ENCODE results near the gene HES6.

- TF ChIP-seq, protein P1, sequence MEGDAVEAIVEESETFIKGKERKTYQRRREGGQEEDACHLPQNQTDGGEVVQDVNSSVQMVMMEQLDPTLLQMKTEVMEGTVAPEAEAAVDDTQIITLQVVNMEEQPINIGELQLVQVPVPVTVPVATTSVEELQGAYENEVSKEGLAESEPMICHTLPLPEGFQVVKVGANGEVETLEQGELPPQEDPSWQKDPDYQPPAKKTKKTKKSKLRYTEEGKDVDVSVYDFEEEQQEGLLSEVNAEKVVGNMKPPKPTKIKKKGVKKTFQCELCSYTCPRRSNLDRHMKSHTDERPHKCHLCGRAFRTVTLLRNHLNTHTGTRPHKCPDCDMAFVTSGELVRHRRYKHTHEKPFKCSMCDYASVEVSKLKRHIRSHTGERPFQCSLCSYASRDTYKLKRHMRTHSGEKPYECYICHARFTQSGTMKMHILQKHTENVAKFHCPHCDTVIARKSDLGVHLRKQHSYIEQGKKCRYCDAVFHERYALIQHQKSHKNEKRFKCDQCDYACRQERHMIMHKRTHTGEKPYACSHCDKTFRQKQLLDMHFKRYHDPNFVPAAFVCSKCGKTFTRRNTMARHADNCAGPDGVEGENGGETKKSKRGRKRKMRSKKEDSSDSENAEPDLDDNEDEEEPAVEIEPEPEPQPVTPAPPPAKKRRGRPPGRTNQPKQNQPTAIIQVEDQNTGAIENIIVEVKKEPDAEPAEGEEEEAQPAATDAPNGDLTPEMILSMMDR (IDR thresholded peaks at IDR 0.05), result no peak
- no peak for TF ChIP-seq POLR2A (IDR thresholded peaks at IDR 0.05)
Observed at GRCh38 chr2:238235331-238235732, 4.5 kb downstream of the HES6 start.

Data from testis (tissue), 2 donors.